GM12864 (cell line): ENCODE results near the gene SLC49A3.
"Not testable (repeated sequence)": the region's sequence is repeated elsewhere in the genome, so short reads cannot be mapped to it uniquely, and the experiment has no call there.

Experiments used
- DNase-seq: peaks from one replicate; pipeline ENCODE4 v3.0.0-alpha.2; 2011; ENCODE audit warnings: low read depth
- H3K4me3 ChIP-seq: 2 replicates; pipeline ENCODE4 v1.5.1; 2011; ENCODE audit warnings: mild to moderate bottlenecking, low read depth, low read length, control low read depth
- TF ChIP-seq, protein P1 (sequence below): IDR thresholded peaks from 2 replicates; pipeline ENCODE4 v1.5.1; 2011; ENCODE audit warnings: low read depth, mild to moderate bottlenecking, moderate library complexity, low read length, control low read depth, inconsistent platforms; ENCODE audit errors: missing control alignments

The SLC49A3 gene

DNA sequence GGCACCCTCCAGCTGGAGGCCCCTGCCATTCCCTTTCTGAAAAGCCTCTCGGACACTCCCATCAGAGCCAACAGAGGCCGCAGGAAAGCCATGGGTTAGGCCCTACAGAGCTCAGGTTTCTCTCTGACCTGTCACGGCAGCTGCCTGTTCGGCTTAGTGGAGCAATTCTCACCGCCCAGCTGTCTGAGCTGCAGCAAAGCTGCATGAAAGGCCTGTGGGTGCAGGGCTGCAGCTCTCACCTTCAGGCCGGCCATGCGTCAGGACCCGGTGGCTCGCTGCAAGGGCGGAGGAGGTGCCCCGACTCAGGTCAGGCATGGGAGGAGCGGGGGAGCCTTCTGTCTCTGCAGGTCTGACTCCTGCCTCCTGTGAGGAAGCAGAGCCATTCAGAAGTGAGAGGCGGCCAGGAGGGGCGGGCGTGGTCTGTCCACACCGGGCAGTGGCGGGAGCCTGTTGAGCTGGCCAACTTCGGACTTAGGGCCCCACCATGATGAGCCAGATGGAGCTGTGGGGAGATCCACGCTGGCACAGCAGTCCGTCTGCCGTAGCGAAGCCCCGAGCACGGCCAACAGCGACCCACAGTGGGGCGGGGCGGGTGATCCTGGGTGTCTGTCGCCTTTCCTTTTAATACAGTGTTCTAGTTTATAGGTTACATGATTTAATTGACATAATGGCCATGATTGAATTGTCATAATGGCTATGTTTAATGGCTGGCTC is 40.2 kb downstream of the SLC49A3 start:
- H3K4me3 ChIP-seq: no peak overlapping the region
- no peak for DNase-seq
- TF ChIP-seq, protein P1, sequence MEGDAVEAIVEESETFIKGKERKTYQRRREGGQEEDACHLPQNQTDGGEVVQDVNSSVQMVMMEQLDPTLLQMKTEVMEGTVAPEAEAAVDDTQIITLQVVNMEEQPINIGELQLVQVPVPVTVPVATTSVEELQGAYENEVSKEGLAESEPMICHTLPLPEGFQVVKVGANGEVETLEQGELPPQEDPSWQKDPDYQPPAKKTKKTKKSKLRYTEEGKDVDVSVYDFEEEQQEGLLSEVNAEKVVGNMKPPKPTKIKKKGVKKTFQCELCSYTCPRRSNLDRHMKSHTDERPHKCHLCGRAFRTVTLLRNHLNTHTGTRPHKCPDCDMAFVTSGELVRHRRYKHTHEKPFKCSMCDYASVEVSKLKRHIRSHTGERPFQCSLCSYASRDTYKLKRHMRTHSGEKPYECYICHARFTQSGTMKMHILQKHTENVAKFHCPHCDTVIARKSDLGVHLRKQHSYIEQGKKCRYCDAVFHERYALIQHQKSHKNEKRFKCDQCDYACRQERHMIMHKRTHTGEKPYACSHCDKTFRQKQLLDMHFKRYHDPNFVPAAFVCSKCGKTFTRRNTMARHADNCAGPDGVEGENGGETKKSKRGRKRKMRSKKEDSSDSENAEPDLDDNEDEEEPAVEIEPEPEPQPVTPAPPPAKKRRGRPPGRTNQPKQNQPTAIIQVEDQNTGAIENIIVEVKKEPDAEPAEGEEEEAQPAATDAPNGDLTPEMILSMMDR: no peak

DNA sequence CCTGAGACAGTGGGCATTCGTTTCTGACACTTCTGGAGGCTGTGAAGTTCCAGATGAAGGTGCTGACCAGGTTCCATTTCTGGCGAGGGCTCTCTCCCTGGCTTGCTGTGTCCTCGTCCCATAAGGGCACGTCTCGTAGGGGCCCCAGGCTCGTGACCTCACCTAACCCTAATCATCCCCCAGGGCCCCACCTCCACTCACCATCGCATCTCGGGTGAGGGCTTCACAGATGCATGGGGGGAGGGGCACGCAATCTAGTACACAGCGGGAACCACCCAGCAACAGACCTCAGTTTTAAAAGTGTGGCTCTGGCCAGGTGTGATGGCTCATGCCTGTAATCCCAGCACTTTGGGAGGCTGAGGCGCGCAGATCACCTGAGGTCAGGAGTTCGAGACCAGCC is 41.5 kb downstream of the SLC49A3 start:
- H3K4me3 ChIP-seq: no peak overlapping the region
- no peak for DNase-seq
- TF ChIP-seq, protein P1: no peak

DNA sequence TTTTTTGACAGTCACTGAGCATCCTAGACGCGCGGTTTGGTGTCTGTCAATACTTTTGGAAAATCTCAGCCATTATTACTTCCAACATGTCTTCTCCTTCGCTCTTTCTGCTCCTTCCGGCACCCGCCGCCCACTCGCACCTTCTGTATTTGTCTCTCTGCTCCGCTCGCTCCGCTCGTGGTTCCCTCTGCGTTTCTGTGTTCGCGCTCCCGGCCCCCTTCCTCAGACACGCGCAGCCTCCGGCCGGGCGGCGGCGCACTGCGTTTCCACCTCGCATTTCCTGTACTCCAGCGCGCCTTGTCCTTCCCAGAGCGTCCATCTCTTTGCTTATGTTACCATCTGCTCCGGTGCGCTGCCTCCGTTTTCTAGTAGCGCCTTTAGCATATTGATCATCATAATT is 42.5 kb downstream of the SLC49A3 start:
- H3K4me3 ChIP-seq: no peak overlapping the region
- TF ChIP-seq, protein P1: no peak
- no peak for DNase-seq

DNA sequence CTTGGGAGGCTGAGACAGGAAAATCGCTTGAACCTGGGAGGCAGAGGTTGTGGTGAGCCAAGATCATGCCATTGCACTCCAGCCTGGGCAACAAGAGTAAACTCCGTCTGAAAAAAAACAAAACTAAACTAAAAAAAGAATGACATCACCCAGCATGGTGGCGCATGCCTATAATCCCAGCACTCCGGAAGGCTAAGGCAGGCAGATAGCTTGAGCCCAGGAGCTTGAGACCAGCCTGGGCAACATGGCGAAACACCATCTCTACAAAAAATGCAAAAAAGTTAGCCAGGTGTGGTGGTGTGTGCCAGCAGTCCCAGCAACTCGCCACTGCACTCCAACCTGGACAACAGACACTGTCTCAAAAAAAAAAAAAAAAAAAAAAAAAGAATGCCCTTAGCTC is 46.6 kb downstream of the SLC49A3 start:
- H3K4me3 ChIP-seq, DNase-seq: not testable (repeated sequence)

DNA sequence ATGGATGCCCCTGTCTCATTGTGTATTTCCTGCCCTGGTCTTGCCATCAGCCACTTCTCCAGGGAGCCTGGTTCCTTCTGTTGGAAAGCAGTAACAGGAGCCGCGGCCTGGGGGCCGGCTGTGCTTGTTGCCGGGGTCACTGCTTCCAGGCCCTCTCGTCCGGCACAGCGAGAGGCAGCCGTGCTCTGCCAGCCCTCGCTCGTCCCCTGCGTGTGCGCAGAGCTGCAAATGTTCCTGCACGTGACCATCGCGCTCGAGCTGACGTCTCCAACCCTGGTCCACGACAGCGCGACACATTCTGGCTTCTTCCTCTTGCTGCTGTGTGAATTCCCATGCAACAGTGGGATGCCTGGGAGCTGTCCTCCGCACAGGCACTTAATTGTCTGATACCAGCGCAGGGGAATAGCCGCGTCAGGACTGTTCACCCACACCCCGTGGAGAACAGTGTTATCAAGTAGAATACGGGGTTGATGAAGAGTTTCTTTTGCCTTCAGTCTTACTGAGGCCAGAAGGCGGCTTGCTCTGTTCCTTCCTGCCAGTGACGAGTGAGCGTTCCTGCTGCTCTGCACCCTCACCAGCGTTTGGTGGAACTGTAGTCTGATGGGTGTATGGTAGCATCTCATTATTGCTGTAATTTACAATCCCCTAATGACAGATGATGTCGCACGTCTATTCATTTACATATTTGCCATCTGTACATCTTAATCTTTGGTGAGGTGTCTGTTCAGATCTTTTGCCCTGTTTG is 51.2 kb downstream of the SLC49A3 start:
- DNase-seq: no peak
- TF ChIP-seq, protein P1: no peak
- no peak overlapping the region for H3K4me3 ChIP-seq

DNA sequence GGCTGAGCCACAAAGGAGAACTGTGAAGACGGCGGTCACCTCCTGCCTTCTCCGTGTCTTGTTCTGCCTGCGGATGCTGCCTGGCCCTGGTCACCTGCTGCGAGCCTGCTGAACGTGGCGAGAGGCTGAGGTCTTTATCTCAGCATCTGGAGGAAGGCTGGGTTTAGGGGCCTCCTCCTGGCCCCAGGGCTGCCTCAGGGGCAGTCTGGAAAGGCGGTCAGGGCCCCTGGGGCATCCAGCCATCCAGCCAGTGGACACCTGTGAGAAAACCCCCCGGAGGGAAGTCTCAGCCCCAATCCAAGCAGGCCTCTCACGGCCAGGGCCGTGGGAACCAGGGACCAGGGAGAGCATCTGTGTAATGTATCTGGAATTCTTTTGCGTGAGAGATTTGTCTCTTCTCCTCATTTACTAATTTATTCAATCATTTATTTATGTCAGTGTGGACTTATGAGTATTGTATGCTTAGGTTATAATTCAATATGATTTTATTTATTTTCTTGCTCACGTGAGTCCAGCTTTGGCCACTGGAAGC is 52.3 kb downstream of the SLC49A3 start:
- TF ChIP-seq, protein P1: no peak
- no peak overlapping the region for H3K4me3 ChIP-seq
- no peak for DNase-seq

DNA sequence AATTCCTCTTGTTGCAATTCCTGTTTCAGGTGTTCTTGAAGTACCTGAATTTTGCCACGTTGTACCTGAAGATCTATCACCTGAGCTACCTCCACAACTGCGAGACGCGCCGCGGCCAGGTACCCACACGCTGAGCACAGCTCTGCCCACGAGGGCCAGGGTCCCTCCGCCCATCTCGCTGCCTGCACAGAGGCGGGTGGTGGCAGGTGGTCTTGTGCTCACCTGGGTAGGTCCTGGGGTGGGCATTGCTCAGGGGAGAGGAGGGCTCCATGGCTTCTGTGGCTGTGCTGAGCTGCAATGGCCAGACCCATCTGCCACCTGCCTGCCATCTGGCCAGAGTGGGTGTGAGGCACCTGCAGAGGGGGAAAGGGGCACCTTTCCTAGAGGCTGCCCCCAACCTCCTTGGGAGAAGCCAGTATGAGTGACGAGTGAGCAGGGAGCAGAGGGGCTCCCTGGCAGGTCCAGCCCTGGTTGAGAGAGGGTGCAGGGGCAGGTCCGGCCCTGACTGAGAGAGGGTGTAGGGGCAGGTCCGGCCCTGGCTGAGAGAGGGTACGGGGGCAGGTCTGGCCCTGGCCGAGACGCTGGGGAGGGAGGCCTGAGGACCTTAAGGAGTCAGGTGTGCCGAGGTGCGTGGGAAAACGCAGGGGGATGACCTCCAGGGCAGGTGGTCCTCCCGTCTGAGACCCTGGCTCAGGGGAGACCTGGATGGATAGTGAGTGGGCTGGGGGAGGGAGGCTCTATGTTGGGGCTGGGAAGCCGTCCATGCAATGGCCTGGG is 52.9 kb downstream of the SLC49A3 start:
- TF ChIP-seq, protein P1: no peak
- H3K4me3 ChIP-seq: no peak overlapping the region
- no peak for DNase-seq

DNA sequence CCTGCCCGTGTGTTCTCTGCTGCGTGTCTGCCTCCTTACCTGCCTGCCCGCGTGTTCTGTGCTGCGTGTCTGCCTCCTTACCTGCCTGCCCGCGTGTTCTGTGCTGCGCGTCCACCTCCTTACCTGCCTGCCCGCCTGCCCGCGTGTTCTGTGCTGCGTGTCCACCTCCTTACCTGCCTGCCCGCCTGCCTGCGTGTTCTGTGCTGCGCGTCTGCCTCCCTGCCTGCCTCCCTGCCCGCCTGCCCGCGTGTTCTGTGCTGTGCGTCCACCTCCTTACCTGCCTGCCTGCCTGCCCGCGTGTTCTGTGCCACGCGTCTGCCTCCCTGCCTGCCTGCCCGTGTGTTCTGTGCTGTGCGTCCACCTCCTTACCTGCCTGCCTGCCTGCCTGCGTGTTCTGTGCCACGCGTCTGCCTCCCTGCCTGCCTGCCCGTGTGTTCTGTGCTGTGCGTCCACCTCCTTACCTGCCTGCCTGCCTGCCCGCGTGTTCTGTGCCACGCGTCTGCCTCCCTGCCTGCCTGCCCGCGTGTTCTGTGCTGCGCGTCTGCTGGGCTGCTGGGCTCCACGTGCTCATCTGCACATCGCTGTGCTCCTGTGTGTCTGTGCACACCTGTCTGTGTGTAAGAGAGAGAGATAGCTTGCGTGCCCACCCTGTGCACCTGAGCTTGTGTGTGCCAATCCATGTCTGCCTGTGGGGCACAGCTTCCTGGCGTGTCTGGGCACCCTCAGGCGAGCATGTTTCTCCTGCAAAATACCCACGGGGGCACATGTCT is 53.7 kb downstream of the SLC49A3 start:
- DNase-seq, H3K4me3 ChIP-seq: not testable (repeated sequence)
